Colon (tissue), 2 donors: ENCODE measurements around the gene IL18RAP.

Experiments used
- FAIRE-seq: peaks from 2 replicates; lab custom pipeline; 2012; peaks lifted over from hg19 to GRCh38; lab: Jason Lieb, UNC
- donor health status: control.
- donor health status: control.

The IL18RAP gene

GRCh38 chr2:102499558-102499957 is 76.6 kb downstream of the IL18RAP start:
- FAIRE-seq: no peak
